ENCODE data around the gene ZNF213.

DNA sequence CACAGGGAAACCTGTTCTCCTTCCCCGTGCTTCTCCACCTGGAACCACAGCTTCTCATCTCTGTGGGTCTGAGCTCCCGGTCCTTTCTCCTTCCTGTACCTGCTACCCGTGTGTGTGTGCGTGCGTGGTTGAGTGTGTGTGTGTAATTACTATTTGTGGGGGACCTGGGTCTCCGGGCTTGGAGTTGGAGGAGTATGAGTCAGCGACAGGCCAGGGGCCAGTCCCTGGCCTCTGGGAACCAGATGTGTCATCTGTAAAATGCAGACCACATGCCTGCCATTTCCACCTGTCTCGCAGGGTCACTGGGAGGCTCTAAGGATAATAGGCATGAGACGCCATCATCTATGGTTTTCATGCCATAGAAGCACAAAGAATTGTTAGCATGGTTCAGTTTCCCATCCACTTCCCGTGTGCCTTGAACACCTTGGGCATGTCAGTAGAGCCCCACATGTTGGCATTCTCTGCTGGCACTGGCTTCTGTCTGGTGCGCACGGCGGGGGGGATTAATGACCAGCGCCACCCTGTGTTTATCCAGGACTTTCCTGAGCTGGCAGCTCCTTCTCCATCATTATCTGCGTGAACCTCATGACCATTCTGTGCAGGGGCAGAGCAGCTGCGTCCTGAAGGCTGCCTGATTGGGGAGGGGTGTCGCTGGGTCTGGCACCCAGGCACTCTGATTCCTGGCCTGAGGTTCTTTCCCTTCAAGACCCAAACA, 20.9 kb upstream of the ZNF213 start:
- no peak for TF ChIP-seq YY1 (IDR thresholded peaks at IDR 0.05; ENCODE audit: insufficient read depth, insufficient read length)
- TF ChIP-seq SUZ12 (IDR thresholded peaks at IDR 0.05; ENCODE audit: extremely low read depth, insufficient read depth, insufficient read length): no peak
- no peak for TF ChIP-seq ZNF274 (IDR thresholded peaks at IDR 0.05; ENCODE audit: low read depth, low read length)

Data from NT2/D1 (cell line).